CD4-positive, alpha-beta T cell (primary cell): ENCODE measurements around the gene CERS6. TPM values are rescaled to one million over a fixed set of nuclear protein-coding genes. Genes with fewer than 3 reads are reported as not detected.

ENCODE experiments used
- ATAC-seq: fragments of 200-7000 bp; cut with Tn5 transposase; one replicate; pipeline ENCODE4 v1.10.0; 2022; ENCODE audit warnings: mild to moderate bottlenecking; ENCODE audit not compliant: poor library complexity
- CTCF ChIA-PET: fragments of 350-600 bp; sonication (Branson Sonifier 250); formaldehyde crosslinking; loops from one replicate; lab custom pipeline; 2021; ENCODE audit warnings: antibody characterized with exemption, inconsistent platforms; lab: Charles Lee
- POLR2A ChIA-PET: fragments of 350-600 bp; sonication (Branson Sonifier 250); formaldehyde crosslinking; loops from one replicate; lab custom pipeline; 2021; ENCODE audit warnings: antibody characterized with exemption, inconsistent platforms; lab: Charles Lee
- DNase-seq, 14 experiments: peaks; one replicate each; pipeline ENCODE4 v3.0.0-alpha.2; 2013 to 2020; ENCODE audit warnings: mixed read lengths in 2 of 14
- H3K27ac ChIP-seq, 2 donors: one replicate each; pipeline versions ENCODE4 v1.5.1 to v1.7.0; 2013; ENCODE audit warnings: low read length in 2 of 2, low read depth in 1 of 2, mild to moderate bottlenecking in 1 of 2
- H3K27me3 ChIP-seq, 2 experiments: 1 replicate in 1 of 2; 2 replicates in 1 of 2; pipeline versions ENCODE4 v1.6.1 to v1.7.0; 2013; ENCODE audit warnings: low read length in 2 of 2, control low read depth in 1 of 2, mild to moderate bottlenecking in 1 of 2, moderate library complexity in 1 of 2; ENCODE audit not compliant: insufficient read depth in 2 of 2, control insufficient read depth in 1 of 2
- H3K36me3 ChIP-seq: one replicate; pipeline ENCODE4 v1.6.1; 2013; ENCODE audit warnings: low read length, control low read depth; ENCODE audit not compliant: insufficient read depth
- H3K4me1 ChIP-seq: one replicate; pipeline ENCODE4 v1.6.1; 2013; ENCODE audit warnings: low read length, control low read depth; ENCODE audit not compliant: insufficient read depth
- H3K4me3 ChIP-seq: one replicate; pipeline ENCODE4 v1.5.1; 2013; ENCODE audit warnings: mild to moderate bottlenecking, low read length, moderate library complexity
- H3K9me3 ChIP-seq, 2 experiments: 1 replicate in 1 of 2; 2 replicates in 1 of 2; pipeline versions ENCODE4 v1.6.1 to v1.7.0; 2013; ENCODE audit warnings: low read length in 2 of 2, mild to moderate bottlenecking in 2 of 2, control low read depth in 1 of 2, moderate library complexity in 1 of 2; ENCODE audit not compliant: control insufficient read depth in 1 of 2, insufficient read depth in 1 of 2
- H3K27ac Mint-ChIP-seq: one replicate; pipeline ENCODE4 v1.8.0; 2020; ENCODE audit warnings: mixed read lengths
- H3K27me3 Mint-ChIP-seq: one replicate; pipeline ENCODE4 v1.8.0; 2021; ENCODE audit warnings: mixed read lengths
- H3K36me3 Mint-ChIP-seq: one replicate; pipeline ENCODE4 v1.8.0; 2021; ENCODE audit warnings: low read depth, mixed read lengths
- H3K4me1 Mint-ChIP-seq: one replicate; pipeline ENCODE4 v1.8.0; 2021; ENCODE audit warnings: low read depth, mixed read lengths
- H3K4me3 Mint-ChIP-seq: one replicate; pipeline ENCODE4 v1.8.0; 2020; ENCODE audit warnings: mild to moderate bottlenecking, mixed read lengths
- H3K9me3 Mint-ChIP-seq: one replicate; pipeline ENCODE4 v1.8.0; 2020; ENCODE audit warnings: mixed read lengths
- intact Hi-C, 2 experiments: fragments of 100-400 bp; cut with DNase I in 1 of 2; cut with micrococcal nuclease in 1 of 2; formaldehyde crosslinking; loops; one replicate each; pipeline versions ENCODE4 v1.15.1 to v1.9.0; 2023 to 2025; cut with DNase I, micrococcal nuclease
- total RNA-seq, 174 experiments: library from RNA in 2 of 174; stranded (reverse) in 2 of 174; gene quantifications; one replicate each; pipeline ENCODE4 v1.2.3 and lab custom pipeline; 2021 to 2026
- TF ChIP-seq, protein P1 (sequence below): fragments of 200-600 bp; IDR thresholded peaks from one replicate; pipeline ENCODE4 v1.8.0; 2022; ENCODE audit warnings: antibody characterized with exemption, mild to moderate bottlenecking

The CERS6 gene
- total RNA-seq, 2 experiments from 2014 or later: 16.9 to 17.9 TPM

DNA sequence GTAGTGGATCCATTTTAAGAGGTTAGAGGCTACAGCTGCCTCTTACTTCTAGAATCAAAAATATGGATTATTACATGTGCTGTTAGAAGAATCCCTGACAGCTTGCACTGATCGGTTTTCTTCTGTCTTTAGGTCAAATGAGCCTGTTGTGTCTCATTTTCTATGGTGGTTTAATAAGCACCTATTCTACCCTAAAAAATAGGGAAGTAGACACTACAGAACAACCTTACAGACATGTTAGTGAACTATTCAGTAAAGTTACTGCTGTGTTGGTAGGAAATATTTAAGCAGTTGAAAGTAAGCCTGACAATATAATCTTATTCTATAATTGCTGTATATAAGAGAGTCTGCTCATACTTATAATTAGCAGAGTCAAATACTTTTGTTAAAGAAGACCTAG, 177.8 kb downstream of the CERS6 start:
- Histone ChIP-seq H3K9me3 (no peaks in the 10 kb centered on the region), H3K4me1 (no peaks in the 10 kb centered on the region), H3K27ac (no peak overlapping the region), H3K36me3 (no peaks in the 10 kb centered on the region), H3K27me3 (no peaks in the 10 kb centered on the region), H3K4me3 (no peak overlapping the region)
- H3K9me3 Mint-ChIP-seq: no peaks in the 10 kb centered on the region
- TF ChIP-seq, protein P1, sequence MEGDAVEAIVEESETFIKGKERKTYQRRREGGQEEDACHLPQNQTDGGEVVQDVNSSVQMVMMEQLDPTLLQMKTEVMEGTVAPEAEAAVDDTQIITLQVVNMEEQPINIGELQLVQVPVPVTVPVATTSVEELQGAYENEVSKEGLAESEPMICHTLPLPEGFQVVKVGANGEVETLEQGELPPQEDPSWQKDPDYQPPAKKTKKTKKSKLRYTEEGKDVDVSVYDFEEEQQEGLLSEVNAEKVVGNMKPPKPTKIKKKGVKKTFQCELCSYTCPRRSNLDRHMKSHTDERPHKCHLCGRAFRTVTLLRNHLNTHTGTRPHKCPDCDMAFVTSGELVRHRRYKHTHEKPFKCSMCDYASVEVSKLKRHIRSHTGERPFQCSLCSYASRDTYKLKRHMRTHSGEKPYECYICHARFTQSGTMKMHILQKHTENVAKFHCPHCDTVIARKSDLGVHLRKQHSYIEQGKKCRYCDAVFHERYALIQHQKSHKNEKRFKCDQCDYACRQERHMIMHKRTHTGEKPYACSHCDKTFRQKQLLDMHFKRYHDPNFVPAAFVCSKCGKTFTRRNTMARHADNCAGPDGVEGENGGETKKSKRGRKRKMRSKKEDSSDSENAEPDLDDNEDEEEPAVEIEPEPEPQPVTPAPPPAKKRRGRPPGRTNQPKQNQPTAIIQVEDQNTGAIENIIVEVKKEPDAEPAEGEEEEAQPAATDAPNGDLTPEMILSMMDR: no peak
- ChIA-PET CTCF (no interaction called here), POLR2A (no interaction called here)
- no peaks in the 10 kb centered on the region for H3K27me3 Mint-ChIP-seq
- no peak overlapping the region for H3K4me3 Mint-ChIP-seq
- H3K27ac Mint-ChIP-seq: no peak overlapping the region
- H3K36me3 Mint-ChIP-seq: peaks cover 3% of the 10 kb centered on the region
- intact Hi-C loops: no loop called here
- ATAC-seq: no peak
- DNase-seq: no peak
- H3K4me1 Mint-ChIP-seq: peaks cover 19% of the 10 kb centered on the region

DNA sequence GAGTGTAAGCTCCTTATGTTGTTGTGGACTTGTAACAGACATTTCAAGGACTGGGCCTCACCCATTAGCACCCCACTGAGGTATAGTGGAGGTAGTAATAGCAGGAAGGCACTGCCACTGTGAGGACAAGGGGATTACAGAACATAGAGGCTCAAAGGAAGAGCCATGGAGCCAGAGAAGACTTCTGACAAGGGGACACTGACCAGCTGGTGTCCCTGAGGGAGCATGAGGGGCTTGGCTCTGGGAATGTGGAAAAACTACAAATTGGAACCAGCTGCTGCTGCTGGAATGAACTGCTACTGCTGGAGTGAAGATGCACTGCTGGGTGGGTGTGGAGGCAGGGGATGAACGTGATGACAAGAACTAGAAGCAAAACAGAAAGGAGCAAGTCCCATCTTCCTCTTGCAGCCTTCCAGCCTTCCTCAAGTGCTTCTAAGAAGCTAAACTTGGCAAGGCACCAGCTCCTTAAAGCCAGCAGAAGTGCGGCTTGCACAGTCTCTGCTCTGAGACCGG, 179.0 kb downstream of the CERS6 start:
- intact Hi-C loops: no loop called here
- TF ChIP-seq, protein P1: no peak
- ATAC-seq (no peak), DNase-seq (no peak)
- POLR2A ChIA-PET: no interaction called here
- H3K27ac Mint-ChIP-seq: no peak overlapping the region
- peaks cover 3% of the 10 kb centered on the region for H3K36me3 Mint-ChIP-seq
- H3K4me1 Mint-ChIP-seq: peaks cover 15% of the 10 kb centered on the region
- Histone ChIP-seq H3K27me3 (no peaks in the 10 kb centered on the region), H3K27ac (no peak overlapping the region), H3K9me3 (no peaks in the 10 kb centered on the region), H3K36me3 (no peaks in the 10 kb centered on the region), H3K4me1 (no peaks in the 10 kb centered on the region), H3K4me3 (no peak overlapping the region)
- CTCF ChIA-PET: no interaction called here
- H3K27me3 Mint-ChIP-seq: no peaks in the 10 kb centered on the region
- H3K9me3 Mint-ChIP-seq: no peaks in the 10 kb centered on the region
- H3K4me3 Mint-ChIP-seq: no peak overlapping the region

DNA sequence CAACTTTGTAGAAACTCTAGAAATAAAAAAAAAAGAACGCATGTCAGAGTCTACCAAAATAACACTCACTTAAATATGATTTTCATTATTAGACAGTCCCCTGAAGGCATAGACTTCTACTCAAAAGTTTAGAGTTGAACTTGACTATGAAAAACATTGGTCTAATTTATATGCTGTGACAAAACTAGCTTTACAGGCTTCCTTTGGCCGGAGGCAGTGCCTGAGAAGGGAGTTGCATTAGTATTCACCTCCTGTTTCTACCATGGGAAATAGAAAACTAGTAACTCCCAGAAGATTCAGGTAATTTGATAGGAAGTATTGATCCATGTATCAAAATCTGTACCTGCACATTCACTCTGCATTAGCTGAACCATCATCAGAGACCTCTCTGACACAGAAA, 182.9 kb downstream of the CERS6 start:
- CTCF ChIA-PET: interaction anchor here (0.6 to 1.5 kb wide), 3 partner anchors 11 to 600 kb away, joined by 3 read pairs; no protein-coding TSS in a partner anchor
- Mint-ChIP-seq H3K36me3 (no peaks in the 10 kb centered on the region), H3K9me3 (no peaks in the 10 kb centered on the region), H3K4me1 (peaks cover 31% of the 10 kb centered on the region), H3K27ac (no peak overlapping the region), H3K4me3 (no peak overlapping the region), H3K27me3 (no peaks in the 10 kb centered on the region)
- no peak overlapping the region for H3K27ac ChIP-seq
- TF ChIP-seq, protein P1: no peak
- POLR2A ChIA-PET: no interaction called here
- H3K4me3 ChIP-seq: no peak overlapping the region
- ATAC-seq (no peak), DNase-seq (no peak)
- no peaks in the 10 kb centered on the region for H3K9me3 ChIP-seq
- no peaks in the 10 kb centered on the region for H3K27me3 ChIP-seq
- no peaks in the 10 kb centered on the region for H3K4me1 ChIP-seq
- intact Hi-C loops: no loop called here
- H3K36me3 ChIP-seq: no peaks in the 10 kb centered on the region
